Prostate gland (tissue), 2 donors: ENCODE data around the gene PPP2R5C.

Experiments used
- POLR2A ChIP-seq: fragments of 450-650 bp; IDR thresholded peaks from one replicate; pipeline ENCODE4 v1.6.1; 2016; ENCODE audit warnings: antibody characterized with exemption, mild to moderate bottlenecking
- TF ChIP-seq, protein P1 (sequence below), 4 experiments: fragments of 200-600 bp in 2 of 4; fragments of 450-650 bp in 2 of 4; sonication (generic) in 2 of 4; IDR thresholded peaks; 1 replicate in 3 of 4; 2 replicates in 1 of 4; pipeline ENCODE4 v1.5.1; 2016 to 2019; ENCODE audit warnings: antibody characterized with exemption in 4 of 4, mild to moderate bottlenecking in 2 of 4, moderate library complexity in 2 of 4

DNA sequence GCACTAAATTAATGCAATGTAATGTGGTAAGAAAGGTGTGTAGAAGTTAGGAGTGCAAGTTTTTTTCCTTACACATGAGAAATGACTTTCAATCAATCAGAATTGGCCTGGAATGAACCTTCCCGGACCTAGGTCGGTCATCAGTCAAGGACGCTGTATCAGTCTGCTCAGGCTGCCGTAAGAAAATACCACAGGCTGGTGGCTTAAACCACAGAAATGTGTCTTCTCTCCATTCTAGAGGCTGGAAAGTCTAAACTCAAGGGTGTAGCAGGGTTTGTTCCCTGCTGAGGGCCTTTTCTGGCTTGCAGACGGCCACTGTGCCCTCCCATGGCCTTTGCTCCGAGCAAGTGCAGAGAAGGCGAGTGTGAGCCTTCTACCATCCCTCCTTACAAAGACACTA lies 116.3 kb downstream of the PPP2R5C start:
- TF ChIP-seq, protein P1, sequence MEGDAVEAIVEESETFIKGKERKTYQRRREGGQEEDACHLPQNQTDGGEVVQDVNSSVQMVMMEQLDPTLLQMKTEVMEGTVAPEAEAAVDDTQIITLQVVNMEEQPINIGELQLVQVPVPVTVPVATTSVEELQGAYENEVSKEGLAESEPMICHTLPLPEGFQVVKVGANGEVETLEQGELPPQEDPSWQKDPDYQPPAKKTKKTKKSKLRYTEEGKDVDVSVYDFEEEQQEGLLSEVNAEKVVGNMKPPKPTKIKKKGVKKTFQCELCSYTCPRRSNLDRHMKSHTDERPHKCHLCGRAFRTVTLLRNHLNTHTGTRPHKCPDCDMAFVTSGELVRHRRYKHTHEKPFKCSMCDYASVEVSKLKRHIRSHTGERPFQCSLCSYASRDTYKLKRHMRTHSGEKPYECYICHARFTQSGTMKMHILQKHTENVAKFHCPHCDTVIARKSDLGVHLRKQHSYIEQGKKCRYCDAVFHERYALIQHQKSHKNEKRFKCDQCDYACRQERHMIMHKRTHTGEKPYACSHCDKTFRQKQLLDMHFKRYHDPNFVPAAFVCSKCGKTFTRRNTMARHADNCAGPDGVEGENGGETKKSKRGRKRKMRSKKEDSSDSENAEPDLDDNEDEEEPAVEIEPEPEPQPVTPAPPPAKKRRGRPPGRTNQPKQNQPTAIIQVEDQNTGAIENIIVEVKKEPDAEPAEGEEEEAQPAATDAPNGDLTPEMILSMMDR (IDR thresholded peaks at IDR 0.05), result no peak
- TF ChIP-seq POLR2A, result no peak
